ENCODE measurements around the gene ATXN7L1.
"Not testable (repeated sequence)": the region's sequence is repeated elsewhere in the genome, so short reads cannot be mapped to it uniquely, and the experiment has no call there.

Gene ATXN7L1

DNA sequence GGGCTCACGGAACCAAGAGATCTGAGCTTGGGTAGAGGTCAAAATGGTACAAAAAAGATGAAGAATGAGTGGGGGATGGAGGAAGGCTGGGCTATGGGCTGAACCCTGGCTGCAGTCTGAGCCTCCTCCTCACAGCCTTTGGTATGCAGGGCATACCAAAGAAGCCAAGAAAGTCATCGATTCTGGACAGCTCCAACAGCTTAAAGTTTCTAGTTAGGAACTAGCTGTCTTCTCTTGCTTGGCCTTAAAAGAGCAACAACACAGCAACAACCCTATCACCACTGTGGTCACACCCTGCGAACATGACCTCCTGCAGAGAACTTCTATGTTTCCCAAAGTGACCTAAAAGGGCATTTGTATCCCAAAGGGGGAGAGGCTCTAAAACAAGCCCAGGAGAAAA is 169.0 kb downstream of the ATXN7L1 start:
- no peak for DNase-seq (ENCODE audit: low read depth in 2 of 2)

DNA sequence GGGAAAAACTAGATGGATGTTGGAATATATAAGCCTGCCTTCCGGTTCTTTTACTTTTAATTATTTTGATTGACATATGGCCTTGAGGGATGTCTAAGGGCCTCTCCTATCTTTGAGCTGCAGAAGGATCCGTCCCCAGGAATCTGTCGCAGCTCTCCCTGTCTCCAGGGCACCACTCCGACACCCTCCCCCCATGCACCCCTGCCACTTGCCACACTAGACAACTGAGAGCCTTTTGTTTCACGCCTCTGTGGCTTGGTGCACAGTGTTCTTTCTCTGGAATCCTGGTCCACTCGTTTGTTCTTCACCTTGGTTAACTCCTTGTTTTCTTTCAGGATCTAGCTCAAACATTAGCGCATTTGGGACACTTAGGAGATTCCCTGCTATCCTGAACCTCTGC is 171.0 kb downstream of the ATXN7L1 start:
- DNase-seq (ENCODE audit: low read depth in 2 of 2) = no peak

DNA sequence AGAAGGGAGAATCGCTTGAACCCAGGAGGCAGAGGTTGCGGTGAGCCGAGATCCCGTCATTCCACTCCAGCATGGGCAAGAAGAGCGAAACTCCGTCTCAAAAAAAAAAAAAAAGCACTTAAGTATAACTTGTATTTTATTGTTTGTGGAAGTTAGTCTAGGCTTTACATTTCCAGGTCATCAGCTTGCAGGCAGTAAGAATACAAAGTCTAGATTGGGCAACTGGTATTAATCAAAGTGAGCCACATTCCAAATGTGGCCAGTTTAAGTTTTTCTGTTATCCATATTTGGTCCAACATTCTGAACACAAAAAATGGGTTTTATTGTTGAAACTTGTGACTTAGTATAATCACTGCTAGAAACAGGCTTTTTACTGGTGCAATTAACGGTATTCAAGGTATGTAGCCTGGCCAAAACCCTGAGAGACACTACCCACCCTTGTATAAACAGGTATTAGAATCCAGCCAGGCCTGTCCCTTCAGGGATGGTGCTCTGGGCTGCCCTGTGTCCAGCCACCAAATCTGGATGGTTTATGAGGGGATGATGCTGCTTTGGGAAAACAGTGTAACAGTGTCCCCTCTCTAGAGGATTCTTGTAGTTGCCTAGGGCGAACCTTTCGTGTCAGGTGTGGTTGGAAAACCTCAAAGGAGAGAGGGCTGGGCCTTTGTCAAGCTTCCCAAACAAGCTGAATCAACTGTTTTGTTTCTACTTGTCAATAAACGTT is 173.0 kb downstream of the ATXN7L1 start:
- no peak for DNase-seq (ENCODE audit: low read depth in 2 of 2)

DNA sequence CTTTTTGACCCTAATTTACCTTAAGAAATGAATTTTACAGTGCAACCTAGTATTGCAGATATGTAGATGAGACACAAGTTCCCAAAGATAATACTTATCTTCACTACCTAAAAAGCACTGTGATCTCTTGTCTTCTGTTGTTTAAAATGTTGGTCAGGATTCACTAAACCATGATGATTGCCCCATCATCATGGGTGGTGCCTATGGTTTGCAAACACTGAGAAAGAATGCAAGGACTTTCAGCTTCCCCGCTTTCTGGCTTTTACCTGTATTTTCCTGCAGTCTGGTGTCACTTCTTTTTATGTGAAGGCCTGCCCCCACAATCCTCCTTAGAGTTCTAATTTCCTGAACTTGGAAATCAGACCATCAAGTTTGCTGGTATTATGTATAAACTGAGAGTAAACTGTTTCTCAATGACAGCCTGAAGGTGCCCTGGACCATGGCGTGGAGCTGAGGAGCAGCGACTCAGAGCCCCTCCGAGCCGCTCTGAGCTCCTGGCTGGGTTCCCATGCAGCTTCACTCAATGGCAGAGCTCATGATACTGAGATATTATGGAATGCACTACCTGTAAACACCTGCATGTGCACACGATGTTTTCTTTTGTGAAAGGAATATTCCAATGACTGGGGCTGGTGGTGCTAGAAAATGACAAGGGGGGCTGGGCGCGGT is 176.7 kb downstream of the ATXN7L1 start:
- no peak for DNase-seq (ENCODE audit: low read depth in 2 of 2)

DNA sequence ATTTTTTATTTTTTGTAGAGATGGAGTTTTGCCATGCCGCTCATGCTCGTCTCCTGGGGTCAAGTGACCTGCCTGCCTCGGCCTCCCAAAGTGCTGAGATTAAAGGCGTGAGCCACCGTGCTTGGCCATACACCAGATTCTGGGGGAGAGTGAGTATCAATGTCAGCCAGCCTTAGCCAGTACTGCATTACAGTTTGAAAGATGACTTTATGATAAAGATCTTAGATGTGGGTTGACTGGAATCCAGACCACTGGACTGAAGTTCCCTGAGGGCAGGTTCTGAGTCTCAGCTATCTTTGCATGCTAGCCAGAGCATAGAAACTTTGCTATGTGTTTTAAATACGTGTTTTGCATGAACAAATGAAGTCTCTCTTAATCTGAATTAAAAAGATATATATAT is 177.9 kb downstream of the ATXN7L1 start:
- no peak for DNase-seq (ENCODE audit: low read depth in 2 of 2)

GRCh38 chr7:105697753-105698152 is 178.6 kb downstream of the ATXN7L1 start:
- DNase-seq (ENCODE audit: low read depth in 2 of 2) = no peak

GRCh38 chr7:105697169-105697568 is 179.2 kb downstream of the ATXN7L1 start:
- not testable (repeated sequence) for DNase-seq (ENCODE audit: low read depth in 2 of 2)

DNA sequence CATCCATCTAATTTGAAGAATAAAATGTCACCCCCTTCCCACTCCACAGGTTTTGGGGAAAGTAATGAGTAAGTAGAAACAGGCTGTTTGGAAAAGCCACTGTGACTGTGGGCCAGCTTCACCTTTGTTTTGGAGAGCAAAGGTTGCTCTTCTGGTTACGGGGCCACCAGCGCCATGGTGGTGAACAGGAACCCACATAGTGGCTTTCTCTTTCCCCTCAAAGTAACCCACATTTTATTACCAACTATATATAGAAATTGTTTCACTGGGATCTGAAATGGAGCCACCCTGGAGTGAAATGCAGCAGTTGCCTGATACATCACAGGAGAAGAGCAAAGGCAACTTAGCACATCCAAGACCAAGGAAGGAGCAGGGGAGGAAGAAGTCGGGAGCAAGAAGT is 182.8 kb downstream of the ATXN7L1 start:
- DNase-seq (ENCODE audit: low read depth in 2 of 2) = no peak

DNA sequence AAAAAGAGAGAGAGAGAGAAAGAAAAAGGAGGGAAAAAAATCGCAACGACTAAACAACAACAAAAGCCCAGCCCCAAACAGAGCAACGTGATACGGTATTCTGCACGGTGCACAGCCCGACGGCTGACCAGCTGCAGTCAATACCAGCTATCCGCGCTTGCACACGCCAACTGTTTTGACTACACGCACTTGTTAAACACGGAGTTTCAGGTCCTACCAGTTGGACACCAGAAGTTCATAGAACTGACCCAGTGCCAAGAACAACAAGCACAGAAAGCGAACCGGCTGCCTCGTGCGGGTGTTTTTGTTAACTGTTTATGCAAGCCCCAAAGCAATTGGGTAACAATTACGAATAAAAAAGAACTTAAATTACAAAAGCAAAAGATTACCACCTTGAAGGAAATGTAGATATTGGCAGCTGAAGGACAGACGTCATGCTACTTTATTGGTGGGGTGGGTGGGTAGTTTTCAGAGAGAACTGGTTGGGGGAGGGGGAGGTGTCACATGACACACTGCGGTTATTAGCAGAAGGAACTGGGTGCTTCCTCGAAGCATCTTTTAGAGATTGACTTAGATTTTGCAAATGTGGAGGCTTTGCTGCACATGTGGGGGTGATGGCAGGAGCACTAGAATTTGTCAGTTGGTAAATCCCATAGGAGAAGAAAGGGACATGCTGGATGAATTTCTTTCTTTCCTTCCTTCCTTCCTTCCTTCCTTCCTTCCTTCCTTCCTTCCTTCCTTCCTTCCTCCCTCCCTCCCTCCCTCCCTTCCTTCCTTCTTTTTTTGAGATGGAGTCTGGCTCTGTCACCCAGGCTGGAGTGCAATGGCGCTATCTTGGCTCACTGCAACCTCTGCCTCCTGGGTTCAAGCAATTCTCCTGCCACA is 184.5 kb downstream of the ATXN7L1 start:
- DNase-seq (ENCODE audit: low read depth in 2 of 2) = peak in 1 of 2 donors; percentile 30

- no peak for DNase-seq (ENCODE audit: low read depth in 2 of 2)
These were observed 185.2 kb downstream of the ATXN7L1 start for GRCh38 chr7:105691082-105691679.

DNA sequence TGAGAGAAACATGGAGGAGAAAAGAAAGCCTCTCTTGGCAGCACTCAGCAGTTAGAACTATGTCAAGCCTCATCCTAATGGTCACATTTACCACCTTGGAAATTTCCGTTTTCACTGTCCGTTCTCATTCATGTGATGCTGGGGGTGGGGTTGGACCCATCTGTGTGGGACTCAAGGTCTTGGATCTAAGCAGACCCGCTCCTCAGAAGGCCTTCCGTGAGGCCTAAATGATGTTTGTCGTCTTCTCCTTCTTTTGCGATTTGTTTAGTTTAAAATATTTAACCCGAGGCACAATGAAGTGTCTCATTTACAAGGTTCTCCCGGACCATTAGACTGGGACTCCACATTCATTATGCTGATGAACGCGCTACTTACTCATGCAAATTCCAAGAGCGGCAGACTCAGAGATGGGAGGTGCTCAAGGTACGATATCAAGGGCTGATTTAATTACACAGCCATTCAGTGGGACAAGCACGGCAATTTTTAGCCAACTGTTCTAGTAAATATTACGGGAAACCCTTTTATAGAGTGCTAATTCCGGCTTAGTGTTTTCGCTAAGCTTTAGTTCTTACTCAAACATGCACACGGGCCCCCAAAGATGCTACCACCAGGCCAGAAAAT is 186.0 kb downstream of the ATXN7L1 start:
- DNase-seq (ENCODE audit: low read depth in 2 of 2) = no peak

DNA sequence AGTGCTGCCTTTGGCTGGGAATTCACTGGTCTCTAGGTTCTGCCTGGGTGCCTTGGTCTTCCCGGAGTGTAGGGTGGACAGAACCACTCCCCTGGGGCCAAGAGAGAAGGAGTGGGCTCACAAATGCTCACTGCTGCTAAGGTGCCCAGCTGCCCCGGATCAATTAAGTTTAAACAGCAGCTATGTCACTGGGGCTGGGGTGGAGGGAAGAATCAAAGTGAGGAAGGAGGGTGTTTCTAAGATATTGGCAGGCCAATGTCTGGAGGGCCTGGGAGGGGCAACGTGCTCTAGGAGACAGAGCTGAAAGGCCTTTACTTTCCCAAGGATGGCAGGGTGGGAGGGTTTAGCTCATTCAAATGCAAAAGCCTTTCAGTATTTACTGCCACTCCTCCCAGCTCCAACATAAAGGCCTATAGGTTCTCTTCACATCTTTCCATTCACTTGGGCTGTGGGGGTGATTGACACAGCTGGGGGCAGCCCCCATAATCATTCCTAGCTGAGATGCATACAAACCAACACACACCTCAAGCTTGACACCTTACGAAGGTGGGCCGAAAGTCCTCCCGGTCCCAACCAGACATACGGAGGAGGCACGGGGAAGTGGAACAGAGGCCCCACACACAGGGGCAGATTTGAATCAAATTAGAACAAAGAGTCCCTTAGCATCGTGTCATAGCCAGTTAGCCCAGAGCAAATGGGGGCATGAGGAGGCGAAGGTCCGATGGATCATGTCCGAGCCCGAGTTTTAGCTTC is 187.2 kb downstream of the ATXN7L1 start:
- no peak for DNase-seq (ENCODE audit: low read depth in 2 of 2)

DNA sequence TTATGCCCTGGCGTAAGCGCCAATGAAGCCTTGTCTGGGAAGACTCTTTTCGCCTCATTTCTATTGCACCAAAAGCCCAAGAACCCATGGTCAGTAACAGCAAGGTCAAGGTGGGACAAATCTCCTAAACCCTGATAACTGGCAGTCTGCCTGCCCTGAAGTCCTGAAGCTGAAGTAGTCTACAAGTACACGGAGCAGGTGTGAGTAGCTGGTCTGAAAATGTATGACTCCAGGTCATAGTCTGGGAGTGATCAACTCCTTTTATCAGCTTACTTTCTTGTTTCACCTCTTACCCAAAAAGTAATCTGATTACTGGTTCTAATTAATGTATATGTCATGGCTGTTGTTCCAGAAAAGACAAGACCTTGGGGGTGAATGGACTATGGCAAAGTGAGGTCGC is 187.8 kb downstream of the ATXN7L1 start:
- DNase-seq (ENCODE audit: low read depth in 2 of 2) = no peak

DNA sequence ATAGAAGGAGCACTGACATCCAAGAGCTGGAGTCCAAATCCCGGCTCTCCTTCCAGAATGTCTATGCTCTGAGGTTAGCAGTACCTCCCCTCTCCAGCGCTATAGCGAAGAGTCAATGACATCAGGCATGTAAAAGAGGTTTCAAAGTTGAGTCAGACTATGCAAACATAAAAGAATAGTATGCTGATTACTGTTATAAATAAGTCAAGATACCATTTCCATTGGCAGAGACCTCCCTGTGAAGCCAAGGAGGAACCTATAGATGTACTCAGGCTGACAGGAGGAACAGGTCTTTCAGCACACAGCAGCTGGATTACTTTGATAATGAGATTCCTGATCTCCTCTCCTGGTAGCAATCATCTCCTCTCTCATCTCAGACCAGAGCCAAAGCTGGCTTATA is 191.2 kb downstream of the ATXN7L1 start:
- no peak for DNase-seq (ENCODE audit: low read depth in 2 of 2)

- DNase-seq (ENCODE audit: low read depth in 2 of 2) = no peak
These were observed 193.9 kb downstream of the ATXN7L1 start for GRCh38 chr7:105682341-105683060.

- DNase-seq (ENCODE audit: low read depth in 2 of 2) = no peak
These were observed 195.8 kb downstream of the ATXN7L1 start for GRCh38 chr7:105680505-105681187.

- DNase-seq (ENCODE audit: low read depth in 2 of 2) = no peak
These were observed 197.4 kb downstream of the ATXN7L1 start for GRCh38 chr7:105678811-105679495.

- DNase-seq (ENCODE audit: low read depth in 2 of 2) = no peak
These were observed 198.4 kb downstream of the ATXN7L1 start for GRCh38 chr7:105677817-105678573.

DNA sequence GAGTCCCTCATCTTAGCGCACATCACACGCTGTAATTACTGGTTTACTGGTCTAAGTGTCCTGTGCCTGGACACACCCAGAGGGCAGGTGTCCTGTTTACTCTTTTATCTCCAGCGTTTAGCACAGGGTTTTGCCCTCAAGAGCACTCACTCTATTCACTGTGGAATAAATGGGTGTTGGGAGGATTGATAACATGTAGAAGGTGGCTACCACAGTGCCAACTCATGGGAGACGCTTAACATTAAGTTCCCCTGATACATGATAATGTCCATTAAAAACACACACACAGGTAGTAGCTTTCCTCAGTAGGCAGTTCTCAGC is 199.0 kb downstream of the ATXN7L1 start:
- no peak for DNase-seq (ENCODE audit: low read depth in 2 of 2)

Measured in stimulated activated CD4-positive, alpha-beta T cell treated with anti-CD3 and anti-CD28 coated beads, Interleukin-1b, Interleukin-23, amount 100 ng/mL, for 1 hour (primary cell).